ENCODE data around the gene SKAP1.
"Not testable (repeated sequence)": the region's sequence is repeated elsewhere in the genome, so short reads cannot be mapped to it uniquely, and the experiment has no call there.

Gene SKAP1

GRCh38 chr17:48295362-48296288 is 134.4 kb downstream of the SKAP1 start:
- H3K4me3 ChIP-seq (ENCODE audit: low read length) = no peak overlapping the region
- TF ChIP-seq CTCF (conservative IDR thresholded peaks at IDR 0.05; ENCODE audit: low read length) = no peak
- DNase-seq (ENCODE audit: low read depth) = no peak

GRCh38 chr17:48294806-48295361 is 135.1 kb downstream of the SKAP1 start:
- no peak for DNase-seq (ENCODE audit: low read depth)
- TF ChIP-seq CTCF (conservative IDR thresholded peaks at IDR 0.05; ENCODE audit: low read length) = no peak
- no peak overlapping the region for H3K4me3 ChIP-seq (ENCODE audit: low read length)

GRCh38 chr17:48294020-48294805 is 135.8 kb downstream of the SKAP1 start:
- DNase-seq (ENCODE audit: low read depth) = no peak
- H3K4me3 ChIP-seq (ENCODE audit: low read length) = no peak overlapping the region
- TF ChIP-seq CTCF (conservative IDR thresholded peaks at IDR 0.05; ENCODE audit: low read length) = no peak

- no peak for DNase-seq (ENCODE audit: low read depth)
- TF ChIP-seq CTCF (conservative IDR thresholded peaks at IDR 0.05; ENCODE audit: low read length) = no peak
- H3K4me3 ChIP-seq (ENCODE audit: low read length) = no peak overlapping the region
These were observed 136.5 kb downstream of the SKAP1 start for GRCh38 chr17:48293319-48294019.

- no peak for DNase-seq (ENCODE audit: low read depth)
- no peak for TF ChIP-seq CTCF (conservative IDR thresholded peaks at IDR 0.05; ENCODE audit: low read length)
- H3K4me3 ChIP-seq (ENCODE audit: low read length) = no peak overlapping the region
These were observed 139.6 kb downstream of the SKAP1 start for GRCh38 chr17:48290378-48290777.

GRCh38 chr17:48286917-48287316 is 143.1 kb downstream of the SKAP1 start:
- not testable (repeated sequence) for H3K4me3 ChIP-seq (ENCODE audit: low read length); DNase-seq (ENCODE audit: low read depth)

- TF ChIP-seq CTCF (conservative IDR thresholded peaks at IDR 0.05; ENCODE audit: low read length) = no peak
- DNase-seq (ENCODE audit: low read depth) = peak; percentile 16
- no peak overlapping the region for H3K4me3 ChIP-seq (ENCODE audit: low read length)
These were observed 144.4 kb downstream of the SKAP1 start for GRCh38 chr17:48285614-48286013.
